Activated CD8-positive, alpha-beta memory T cell treated with anti-CD3 and anti-CD28 coated beads for 48 hours (primary cell): ENCODE results near the gene TNS3.

Source experiments
- DNase-seq, 3 experiments: peaks; one replicate each; pipeline ENCODE4 v3.0.0-alpha.2; 2020; ENCODE audit warnings: low read depth in 2 of 3, low spot score in 2 of 3

TNS3 gene

DNA sequence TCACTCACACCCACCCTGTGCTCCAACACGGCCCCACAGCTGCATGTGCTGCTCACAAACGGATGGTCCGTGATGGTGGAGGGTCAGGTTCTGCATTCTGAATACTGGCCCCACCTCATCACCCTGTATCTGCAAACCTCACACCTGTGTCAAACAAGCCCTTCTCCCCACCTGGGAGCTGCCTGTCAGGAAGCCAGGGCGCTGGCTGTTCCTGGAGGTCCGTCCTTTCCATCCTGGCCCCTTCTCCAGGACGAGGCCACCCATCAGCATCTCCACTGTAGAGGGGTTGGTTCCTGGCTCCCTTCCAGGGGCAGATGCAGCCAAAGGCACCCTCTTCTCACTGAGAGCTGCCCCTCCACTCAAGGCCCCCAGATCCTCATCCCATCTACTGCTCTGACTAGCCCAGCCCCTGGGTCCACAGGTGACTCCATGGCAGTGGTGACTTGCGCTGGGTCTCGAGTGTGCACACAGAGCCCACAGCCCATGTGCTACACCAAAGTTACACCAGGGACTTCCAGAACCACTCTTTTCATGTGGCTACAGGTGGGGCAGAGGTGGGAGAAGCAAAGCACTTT, 229.4 kb downstream of the TNS3 start:
- no peak for DNase-seq

DNA sequence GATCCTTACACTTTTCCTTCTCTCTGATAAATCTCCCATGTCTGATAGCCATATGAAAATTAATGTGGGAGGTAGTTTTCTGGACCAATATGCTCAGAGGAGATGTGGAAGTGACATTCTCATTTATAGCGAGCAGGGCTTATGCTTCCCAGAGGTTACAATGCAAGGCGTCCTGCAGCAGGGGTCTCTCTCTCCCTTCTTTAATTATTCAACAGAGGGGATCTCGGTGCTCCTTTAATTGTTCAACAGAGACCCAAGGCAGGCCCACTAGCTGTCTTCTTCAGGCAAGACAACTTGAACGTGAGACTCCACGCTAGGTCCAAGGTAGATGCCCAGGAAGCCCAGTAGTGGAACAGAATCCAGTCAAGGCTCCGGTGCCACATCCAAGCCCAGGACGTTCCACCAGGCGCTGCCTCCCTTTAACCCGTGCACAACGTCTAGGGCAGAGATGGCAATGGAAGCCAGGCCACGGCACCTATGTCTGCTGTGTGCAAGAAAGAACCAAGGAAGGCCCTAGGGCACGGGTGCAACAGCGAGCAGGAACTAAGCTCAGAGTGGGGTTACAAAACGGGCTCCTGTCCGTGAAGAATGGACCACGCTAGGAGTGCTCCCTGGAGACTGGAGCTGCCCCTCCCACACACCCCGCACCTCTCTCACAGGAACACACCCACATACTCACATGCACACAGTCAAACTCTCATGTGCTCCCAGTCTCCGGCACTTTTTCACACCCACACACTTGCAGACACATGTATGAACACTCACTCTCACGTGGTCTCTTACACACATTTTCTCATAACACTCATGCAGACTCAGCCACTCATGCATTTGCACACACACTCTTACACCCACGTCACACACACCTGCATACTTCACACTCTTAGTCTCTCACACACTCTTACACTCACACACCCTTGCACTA, 230.4 kb downstream of the TNS3 start:
- no peak for DNase-seq

DNA sequence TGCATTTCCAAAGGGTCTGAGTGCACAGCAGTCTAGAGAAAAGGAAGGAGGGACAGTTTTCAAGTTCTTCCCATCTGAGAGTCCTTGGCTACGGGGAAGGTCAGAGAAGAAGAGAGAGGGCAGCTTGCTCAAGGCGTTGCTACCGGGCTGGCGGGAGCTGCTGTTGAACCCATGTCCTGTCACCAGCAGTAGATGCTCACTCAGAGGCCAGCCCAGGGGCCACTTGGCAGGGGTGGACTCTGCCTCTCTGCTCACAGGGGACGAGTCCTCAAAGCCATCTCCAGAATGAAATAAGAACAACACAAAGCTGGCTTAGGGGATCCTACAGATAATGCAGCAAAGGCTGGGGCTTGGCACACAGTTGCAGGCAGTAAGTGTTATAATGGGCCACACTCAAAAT, 231.5 kb downstream of the TNS3 start:
- DNase-seq = no peak

DNA sequence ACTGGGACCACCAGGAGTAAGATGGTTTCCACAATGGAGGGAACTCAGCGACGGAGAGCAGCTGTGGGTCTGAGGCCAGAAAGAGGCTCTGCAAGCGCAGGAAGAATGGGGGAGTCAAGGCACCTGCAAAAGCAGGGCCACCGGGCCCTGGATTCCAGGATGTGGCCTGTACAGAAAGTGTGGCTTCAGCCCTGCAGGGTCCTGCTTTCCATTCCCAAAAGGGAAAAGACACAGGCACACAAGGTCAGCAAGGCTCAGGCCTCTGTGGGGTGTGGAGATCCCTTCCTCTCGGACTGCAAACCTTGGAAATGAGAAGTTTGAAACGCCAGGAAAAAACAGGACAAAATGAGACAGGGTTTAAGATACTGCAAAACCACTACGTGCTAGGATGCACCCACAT, 232.5 kb downstream of the TNS3 start:
- no peak for DNase-seq

DNA sequence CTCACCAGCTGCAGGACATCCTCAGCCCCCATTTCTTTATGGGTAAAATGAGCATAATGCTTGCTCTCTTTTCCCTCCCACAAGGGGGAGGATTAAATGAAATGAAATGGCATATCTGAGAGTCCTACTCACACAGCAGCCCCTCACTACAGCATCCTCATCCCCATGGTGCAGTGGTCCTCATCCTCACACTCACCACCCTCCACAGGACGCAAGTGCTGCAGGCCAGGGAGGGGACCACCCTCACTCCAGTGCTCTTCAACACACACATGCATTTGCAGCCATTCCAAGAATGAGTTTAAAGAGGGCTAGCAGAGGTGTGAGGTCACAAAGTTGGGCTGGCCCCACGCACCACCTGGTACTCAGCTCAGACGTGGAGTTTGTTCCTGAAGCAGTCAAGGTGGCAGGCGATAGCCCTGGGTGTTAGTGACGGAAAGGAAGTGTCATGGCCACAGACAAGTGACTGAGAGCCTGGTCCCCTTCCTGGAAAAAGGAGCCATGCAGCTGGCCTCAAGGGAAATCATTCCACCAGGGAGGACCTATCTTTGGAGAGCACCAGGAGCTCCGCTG, 234.0 kb downstream of the TNS3 start:
- no peak for DNase-seq

DNA sequence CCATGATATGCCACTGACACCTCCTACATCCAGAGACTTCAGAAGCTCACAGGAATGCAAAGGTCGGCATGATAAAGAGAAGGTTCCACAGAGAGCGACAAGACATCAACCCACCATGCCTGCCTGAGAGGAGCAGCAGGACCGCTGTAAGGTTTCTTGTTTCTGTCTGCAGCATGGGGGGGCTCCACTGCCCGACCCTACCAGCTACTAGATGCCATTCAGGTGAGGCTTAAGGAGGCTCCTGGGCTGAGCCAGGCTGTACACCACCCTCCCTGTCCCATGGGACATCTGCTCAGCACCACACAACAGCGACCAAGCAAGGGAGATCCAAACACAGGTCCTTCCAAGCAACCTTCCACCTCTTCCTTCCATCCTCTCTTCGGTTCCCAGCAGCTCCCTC, 234.6 kb downstream of the TNS3 start:
- DNase-seq = no peak

DNA sequence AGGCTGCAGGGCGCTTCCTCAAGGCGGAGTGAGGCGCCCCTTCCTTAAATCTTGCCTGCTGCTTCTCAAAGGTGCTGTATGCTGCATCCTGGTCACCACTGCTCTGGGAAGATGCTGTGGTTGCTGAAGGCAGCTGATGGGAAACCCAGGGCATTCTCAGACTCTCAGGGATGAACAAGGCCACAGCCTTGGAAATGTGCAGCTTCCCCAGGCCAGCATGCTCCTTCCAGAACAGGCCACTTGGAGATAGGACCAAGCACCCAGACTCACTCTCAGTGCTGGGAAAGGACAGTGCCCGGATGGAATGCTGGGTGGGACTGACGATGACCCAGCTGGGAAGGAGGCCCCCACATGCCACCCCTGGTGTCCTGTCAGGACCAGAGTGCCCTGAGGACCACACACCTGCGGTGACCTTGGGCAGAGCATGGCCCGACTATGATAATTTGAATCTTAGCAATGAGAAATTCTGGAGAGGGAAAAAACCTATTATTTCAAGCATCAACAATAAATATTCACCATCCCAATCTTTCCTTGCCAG, 235.5 kb downstream of the TNS3 start:
- no peak for DNase-seq

DNA sequence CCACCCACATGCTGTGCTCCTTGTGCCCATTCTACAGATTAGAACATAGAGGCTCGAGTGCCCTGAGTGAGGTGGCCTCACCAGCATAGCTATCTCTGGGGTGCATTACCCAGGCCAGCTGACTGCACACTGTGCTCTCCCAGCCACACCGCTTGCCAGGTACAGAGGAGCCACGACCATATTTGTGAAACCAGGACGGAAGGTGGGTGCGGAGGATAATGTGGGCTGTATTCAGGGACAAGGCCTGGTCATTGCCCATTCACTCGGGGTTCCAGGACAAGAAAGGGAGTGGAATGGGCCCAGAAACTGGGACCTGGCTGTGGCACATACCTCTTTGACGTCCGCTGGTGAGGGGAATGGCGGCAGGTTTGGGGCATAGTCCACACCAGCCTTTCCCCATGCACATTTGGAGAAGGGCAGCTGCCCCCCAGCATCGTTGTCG, 236.0 kb downstream of the TNS3 start:
- no peak for DNase-seq

DNA sequence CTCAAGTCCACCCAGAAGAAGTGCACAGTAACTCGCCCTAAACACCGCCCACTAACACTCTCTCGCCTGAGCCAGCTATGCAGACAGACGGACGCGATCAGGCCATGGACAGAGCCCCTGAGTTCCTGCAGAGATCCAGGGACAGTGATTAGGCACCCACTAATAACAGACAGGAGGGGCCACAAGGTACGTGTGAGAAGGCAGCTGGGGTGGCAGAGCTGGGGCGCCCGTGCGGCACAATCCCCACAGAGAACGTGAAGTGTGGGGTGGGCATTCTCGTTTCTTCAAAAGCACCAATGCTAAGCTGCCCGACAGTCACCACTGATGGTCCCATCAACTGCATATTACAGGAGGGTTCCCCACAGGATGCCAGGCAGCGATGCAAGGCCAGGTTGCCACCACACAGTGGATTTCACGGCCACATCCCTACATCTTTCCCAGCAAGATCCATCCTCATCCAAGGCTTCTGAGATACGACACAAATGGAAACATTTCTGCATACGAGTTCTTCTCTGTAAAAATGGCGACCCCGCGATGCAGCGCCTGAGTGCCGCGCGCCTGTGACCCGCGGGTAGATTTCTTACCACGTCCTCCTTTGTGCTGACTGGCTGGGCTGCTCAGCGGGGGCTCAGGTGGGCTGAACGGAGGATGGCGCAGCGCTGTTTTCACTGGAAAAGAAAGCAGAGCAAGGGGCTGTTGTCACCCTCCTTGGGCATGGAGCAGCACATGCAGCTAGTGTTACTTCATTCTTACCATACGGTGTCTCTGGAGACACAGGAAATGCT, 237.5 kb downstream of the TNS3 start:
- no peak for DNase-seq

DNA sequence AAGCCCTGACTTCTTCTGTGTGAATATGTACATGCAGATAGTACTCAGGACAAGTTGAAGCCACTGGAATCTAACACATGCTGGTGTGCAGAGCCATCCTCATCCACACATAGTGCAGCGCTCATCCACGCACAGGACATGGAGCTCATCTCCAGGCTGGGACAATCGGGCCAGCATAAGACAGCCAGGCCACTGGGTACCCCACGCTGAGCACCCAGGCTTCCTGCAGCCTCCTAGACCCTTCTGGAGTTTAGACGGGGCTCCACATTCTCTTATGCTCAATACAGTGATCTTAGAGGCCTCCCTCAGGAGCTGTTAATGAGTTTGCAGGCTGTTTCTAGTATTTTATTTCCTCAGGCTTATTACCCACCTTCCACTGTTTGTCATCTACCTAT, 238.9 kb downstream of the TNS3 start:
- no peak for DNase-seq

DNA sequence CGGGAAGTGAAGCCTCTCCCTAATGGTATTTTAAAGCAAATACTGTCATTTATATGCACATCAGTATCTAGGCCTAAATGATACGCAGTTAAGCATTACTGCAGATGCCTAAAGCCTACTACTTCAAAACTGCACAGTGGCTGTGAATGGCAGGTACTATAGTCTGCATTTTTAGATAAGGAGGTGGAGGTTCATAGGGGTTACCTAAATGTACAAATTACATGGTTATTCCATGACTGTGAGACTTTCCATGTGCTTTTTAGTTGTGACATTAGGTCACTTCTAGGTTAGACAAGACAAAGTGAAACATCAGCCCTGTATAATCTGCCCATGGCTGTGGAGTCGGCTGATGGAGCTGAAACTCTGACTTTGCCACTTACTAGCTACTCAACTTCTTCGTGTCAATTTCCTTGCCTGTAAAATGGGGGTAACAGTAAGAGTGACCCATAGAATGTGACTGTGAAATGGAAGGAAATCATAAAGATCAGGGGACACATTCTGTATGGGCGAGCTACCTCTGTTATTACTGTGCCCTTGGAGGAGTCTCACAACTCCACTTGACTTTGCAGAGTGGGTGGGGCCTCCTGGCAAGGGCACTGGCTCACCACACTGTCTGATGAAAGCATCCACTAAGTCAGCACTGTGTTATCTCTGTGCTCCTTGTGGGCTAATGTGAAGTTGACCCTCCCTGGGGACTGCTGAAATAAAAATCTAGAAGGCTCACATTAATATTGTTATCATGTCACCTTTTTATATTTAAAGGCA, 239.4 kb downstream of the TNS3 start:
- no peak for DNase-seq

DNA sequence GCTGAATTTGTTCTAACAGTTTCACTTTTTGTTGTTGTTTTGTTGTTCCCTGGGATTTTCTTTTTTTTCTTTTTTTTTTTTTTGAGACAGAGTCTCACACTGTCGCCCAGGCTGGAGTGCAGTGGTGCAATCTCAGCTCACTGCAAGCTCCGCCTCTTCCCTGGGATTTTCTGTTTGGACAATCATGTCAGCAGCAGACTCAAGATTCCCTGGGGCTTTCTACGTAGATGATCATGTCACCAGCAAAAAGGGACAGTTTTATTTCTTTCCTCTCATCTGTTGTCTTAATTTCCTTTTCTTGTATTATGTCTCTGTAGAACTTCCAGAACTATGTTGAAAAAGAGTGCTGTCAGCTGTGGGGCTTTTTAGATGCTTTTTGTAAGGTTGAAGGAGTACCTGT, 241.4 kb downstream of the TNS3 start:
- no peak for DNase-seq

DNA sequence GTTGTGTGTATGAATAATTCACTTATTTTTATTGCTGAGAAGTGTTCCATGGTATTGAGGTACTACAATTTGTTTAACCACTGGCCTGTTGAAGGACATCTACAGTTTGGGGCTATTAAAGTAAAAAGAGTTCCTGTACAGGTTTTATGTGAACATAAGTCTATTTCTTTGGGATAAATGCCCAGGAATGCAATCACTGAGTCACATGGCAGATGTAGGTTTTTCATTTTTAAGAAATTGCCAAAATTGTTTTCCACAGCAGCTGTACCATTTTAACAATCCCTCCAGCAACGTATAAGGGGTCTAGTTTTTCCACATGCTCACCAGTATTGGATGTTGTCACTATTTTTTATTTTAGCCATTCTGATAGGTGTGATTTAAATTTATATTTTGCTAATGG, 243.9 kb downstream of the TNS3 start:
- no peak for DNase-seq

DNA sequence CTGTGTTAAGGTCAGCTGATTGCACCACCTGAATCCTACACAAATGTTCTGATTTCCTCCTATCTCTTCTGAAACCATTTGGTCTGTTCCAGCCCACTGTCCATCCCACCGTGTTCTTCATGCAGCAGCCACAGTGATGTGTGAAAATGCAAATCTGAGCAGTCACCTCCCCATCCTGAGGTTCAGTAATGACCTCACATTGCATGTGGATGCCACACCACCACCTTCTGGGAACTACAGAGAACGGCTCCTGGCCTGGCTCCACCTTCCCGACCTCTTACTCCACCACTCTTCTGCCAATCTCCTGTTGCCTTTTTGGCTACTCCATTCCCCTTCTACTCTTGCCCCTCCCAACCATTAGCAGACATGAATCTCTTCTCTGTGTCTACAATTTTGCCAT, 244.4 kb downstream of the TNS3 start:
- DNase-seq = no peak

DNA sequence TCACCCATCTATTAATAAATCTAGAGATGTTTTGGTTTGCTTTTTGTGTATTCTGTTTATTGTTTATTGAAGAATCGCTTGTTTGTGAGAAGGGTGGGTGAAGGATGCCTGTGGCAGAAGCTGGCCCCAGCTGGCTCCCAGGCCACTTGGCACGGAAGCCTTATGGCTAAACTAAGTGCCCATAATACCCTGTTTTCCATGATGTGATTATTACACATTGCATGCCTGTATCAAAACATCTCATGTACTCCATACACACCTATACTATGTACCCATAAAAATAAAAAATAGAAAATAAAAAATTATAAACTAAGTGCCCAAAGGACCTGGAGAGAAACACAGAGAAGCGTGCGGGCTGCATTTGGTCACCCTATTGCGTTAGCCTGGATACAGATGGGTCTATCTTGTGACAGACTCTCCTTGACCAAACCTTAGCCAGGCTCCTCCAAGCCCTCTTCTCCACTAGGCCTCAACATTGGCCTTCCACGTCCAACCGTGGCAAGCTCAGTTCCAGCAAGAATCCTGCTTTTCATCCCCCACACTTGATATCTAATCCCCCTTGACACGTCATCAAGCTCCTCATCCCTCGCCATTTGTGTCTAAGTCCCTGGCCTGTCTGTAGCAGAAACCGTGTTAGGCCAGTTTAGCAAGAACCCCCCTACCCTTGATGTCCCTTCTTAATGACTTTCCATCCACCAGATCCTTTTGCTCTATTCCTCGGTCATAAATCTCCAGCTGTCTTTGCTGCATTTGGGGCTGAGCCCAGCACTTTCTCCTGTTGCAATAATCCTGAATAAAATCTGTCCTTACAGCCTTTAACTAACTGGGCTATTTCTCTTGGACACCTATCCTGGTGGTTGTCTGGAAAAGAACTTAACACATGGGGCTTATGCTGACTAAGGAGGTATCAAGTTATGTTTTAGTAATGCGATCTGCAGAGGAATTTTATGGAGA, 245.2 kb downstream of the TNS3 start:
- DNase-seq = no peak

DNA sequence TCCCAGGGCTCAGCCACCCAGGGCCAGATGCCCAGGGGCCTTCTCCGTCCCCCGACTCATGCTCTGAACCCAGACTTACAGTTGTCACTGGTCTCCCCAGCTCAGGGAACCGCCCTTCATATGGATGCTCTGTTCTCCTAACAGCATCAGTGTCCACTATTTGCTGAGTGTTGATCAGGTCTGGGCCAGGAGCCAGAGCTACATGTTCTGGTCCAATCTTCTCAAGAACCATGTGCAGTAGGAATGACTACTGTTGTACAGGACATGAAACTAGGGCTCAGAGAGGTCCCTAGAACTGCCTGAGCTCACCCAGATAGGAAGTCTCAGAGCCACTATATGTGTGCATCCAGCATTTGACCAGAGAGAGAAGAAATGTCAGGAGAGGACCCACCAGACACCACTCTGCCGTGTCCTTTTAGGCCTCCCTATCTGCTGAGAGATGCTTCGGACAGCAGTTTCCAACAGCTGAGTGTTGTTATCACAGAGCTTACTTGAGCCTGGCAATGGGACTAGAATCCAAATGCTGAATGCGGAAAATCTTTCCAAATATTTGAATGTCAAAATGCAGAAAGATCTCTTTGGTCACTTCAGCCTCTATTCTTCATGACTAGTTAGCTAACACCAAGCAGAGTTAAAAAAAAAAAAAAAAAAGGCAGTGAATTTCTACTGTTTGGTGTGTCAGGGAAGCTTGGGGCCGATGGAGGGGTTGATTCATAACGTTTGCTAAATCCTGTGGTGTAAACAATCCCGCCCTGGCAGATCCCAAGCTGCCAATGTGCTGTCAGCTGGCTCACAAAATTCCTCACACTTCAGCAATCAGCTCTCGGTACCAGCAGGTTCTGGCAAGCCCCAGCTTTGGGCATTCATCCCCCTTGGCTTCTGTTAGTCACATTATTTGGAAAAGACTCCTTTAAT, 246.1 kb downstream of the TNS3 start:
- no peak for DNase-seq

DNA sequence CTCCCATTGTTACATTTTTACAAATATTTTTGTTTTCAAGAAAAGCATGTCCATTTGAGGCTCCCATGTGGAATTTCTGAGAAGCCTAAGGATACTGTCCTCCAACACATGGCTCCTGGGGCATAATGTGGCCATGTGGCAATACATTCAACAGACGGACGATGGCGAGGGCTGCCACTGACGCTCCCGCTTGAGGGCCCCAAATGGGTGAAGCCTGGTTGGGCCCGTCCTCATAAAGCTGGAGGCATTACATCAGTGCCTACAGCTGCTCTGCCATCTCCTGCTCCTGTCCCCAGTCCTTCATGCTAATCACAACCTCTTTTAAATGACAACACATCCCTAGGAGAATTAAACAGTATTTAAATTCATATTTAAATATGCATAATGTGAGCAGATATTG, 246.8 kb downstream of the TNS3 start:
- no peak for DNase-seq

DNA sequence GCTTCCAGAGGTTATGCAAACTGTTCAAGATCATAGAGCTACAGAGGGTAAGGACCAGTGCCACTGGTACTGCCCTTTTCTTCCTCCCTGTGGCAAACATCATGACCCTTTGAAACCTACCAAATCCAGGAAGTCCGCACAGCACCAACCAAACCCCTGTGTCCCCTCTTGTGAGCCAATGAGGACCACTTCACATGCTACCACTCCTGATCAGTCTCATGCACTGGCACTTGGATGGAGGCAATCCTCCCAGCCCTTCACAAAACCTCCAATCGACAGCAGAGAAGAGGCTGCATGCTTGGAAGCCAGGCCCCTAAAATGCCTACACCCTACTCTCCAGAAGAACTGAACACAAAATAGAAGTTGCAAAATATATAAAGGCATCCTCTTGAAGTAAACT, 248.0 kb downstream of the TNS3 start:
- no peak for DNase-seq

DNA sequence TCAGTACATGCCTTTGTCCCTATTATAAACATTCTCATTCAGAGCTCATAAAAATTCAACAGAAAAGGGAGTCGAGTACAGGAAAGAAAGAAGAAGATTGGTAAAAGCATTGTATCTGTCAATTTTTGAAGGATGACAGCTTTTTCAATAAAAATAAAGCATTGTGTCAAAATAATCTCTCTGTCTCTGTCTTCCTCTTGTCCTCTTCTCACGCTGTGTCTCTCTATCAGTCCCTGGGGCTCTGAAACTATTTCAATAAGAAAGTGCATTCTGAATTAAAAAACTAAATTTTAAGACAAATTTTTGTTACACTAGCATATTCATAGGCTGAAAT, 248.4 kb downstream of the TNS3 start:
- DNase-seq = no peak
